ENCODE results near the gene PREB.

The PREB gene

DNA sequence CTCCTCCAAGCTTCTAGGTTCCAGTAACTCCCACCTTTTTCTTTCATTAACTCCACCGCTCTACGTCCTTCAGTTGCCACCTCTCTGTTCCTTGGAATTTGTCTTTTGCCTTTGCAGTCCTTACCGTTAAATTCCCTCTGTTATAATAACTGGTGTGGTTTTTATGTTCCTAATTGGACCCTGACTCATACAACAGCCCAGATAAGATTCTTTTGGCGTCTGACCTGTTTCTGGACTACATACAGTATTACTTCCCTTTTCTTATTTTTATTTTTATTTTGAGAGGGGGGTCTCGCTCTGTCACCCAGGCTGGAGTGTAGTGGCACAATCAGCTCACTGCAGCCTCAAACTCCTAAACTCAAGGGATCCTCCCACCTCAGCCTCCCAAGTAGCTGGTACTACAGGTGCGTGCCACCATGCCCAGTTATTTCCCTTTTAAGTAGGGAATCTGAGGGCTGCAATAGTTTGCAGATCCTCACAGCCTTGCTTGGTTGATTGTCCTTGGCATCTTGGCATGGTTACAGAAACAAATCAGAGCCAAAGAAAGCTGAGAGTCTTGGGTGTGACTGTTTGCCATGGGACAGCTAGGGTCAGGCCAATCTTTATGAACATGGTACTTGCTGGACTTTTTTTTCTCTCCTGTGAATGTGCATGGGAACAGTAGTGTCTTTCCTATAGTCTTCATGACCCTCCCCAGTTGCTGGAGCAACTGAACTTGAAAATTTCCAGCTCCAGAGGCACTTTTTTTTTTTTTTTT lies 36.3 kb upstream of the PREB start:
- TF ChIP-seq TEAD4 (IDR thresholded peaks at IDR 0.05): no peak
- TF ChIP-seq, protein P1, sequence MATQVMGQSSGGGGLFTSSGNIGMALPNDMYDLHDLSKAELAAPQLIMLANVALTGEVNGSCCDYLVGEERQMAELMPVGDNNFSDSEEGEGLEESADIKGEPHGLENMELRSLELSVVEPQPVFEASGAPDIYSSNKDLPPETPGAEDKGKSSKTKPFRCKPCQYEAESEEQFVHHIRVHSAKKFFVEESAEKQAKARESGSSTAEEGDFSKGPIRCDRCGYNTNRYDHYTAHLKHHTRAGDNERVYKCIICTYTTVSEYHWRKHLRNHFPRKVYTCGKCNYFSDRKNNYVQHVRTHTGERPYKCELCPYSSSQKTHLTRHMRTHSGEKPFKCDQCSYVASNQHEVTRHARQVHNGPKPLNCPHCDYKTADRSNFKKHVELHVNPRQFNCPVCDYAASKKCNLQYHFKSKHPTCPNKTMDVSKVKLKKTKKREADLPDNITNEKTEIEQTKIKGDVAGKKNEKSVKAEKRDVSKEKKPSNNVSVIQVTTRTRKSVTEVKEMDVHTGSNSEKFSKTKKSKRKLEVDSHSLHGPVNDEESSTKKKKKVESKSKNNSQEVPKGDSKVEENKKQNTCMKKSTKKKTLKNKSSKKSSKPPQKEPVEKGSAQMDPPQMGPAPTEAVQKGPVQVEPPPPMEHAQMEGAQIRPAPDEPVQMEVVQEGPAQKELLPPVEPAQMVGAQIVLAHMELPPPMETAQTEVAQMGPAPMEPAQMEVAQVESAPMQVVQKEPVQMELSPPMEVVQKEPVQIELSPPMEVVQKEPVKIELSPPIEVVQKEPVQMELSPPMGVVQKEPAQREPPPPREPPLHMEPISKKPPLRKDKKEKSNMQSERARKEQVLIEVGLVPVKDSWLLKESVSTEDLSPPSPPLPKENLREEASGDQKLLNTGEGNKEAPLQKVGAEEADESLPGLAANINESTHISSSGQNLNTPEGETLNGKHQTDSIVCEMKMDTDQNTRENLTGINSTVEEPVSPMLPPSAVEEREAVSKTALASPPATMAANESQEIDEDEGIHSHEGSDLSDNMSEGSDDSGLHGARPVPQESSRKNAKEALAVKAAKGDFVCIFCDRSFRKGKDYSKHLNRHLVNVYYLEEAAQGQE (IDR thresholded peaks at IDR 0.05; ENCODE audit: low read depth): no peak
- no peak for TF ChIP-seq TCF12 (IDR thresholded peaks at IDR 0.05; ENCODE audit: low read depth)
- TF ChIP-seq EP300 (IDR thresholded peaks at IDR 0.05; ENCODE audit: borderline replicate concordance): no peak
- no peak for TF ChIP-seq TAF1 (IDR thresholded peaks at IDR 0.05; ENCODE audit: low read depth)
- TF ChIP-seq, protein P2, sequence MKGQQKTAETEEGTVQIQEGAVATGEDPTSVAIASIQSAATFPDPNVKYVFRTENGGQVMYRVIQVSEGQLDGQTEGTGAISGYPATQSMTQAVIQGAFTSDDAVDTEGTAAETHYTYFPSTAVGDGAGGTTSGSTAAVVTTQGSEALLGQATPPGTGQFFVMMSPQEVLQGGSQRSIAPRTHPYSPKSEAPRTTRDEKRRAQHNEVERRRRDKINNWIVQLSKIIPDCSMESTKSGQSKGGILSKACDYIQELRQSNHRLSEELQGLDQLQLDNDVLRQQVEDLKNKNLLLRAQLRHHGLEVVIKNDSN (IDR thresholded peaks at IDR 0.05): no peak
- no peak for TF ChIP-seq ZBTB7A (IDR thresholded peaks at IDR 0.05; ENCODE audit: low read depth)

GRCh38 chr2:27164960-27165763 lies 30.7 kb upstream of the PREB start:
- TF ChIP-seq YY1 (IDR thresholded peaks at IDR 0.05; ENCODE audit: low read depth) (no peak), MAX (IDR thresholded peaks at IDR 0.05) (no peak), EGR1 (IDR thresholded peaks at IDR 0.05) (no peak), TCF12 (IDR thresholded peaks at IDR 0.05; ENCODE audit: low read depth) (no peak), CREB1 (IDR thresholded peaks at IDR 0.05; ENCODE audit: low read depth) (no peak), TAF1 (IDR thresholded peaks at IDR 0.05; ENCODE audit: low read depth) (no peak), RAD21 (IDR thresholded peaks at IDR 0.05; ENCODE audit: low read depth) (no peak), TEAD4 (IDR thresholded peaks at IDR 0.05) (no peak), CEBPB (IDR thresholded peaks at IDR 0.05) (no peak), ZBTB7A (IDR thresholded peaks at IDR 0.05; ENCODE audit: low read depth) (no peak), NFIC (IDR thresholded peaks at IDR 0.05) (no peak)
- TF ChIP-seq, protein P1 (IDR thresholded peaks at IDR 0.05; ENCODE audit: low read depth): no peak
- TF ChIP-seq, protein P2 (IDR thresholded peaks at IDR 0.05): no peak

GRCh38 chr2:27162151-27163121 lies 28.0 kb upstream of the PREB start:
- no peak for TF ChIP-seq MAX (IDR thresholded peaks at IDR 0.05)
- no peak for TF ChIP-seq ZBTB7A (IDR thresholded peaks at IDR 0.05; ENCODE audit: low read depth)
- TF ChIP-seq EP300 (IDR thresholded peaks at IDR 0.05; ENCODE audit: borderline replicate concordance): no peak
- TF ChIP-seq YY1 (IDR thresholded peaks at IDR 0.05; ENCODE audit: low read depth): no peak
- TF ChIP-seq CREB1 (IDR thresholded peaks at IDR 0.05; ENCODE audit: low read depth): no peak
- TF ChIP-seq NFIC (IDR thresholded peaks at IDR 0.05): no peak
- TF ChIP-seq EGR1 (IDR thresholded peaks at IDR 0.05): no peak
- TF ChIP-seq, protein P2 (IDR thresholded peaks at IDR 0.05): no peak
- TF ChIP-seq TCF12 (IDR thresholded peaks at IDR 0.05; ENCODE audit: low read depth): no peak
- TF ChIP-seq TEAD4 (IDR thresholded peaks at IDR 0.05): no peak
- no peak for TF ChIP-seq CEBPB (IDR thresholded peaks at IDR 0.05)
- no peak for TF ChIP-seq RAD21 (IDR thresholded peaks at IDR 0.05; ENCODE audit: low read depth)
- no peak for TF ChIP-seq FOXM1 (IDR thresholded peaks at IDR 0.05; ENCODE audit: borderline replicate concordance, low read depth)

DNA sequence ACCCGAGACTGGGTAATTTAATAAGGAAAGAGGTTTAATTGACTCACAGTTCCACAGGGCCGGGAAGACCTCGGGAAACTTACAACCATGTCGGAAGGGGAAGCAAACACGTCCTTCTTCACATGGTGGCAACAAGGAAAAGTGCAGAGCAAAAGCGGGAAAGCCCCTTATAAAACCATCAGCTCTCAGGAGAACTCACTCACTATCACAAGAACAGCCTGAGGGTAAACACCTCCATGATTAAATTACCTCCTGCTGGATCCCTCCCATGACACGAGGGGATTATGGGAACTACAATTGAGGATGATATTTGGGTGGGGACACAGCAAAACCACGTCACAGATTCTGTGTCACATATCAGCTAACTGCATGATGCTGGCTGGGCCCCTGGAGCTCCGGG lies 25.8 kb upstream of the PREB start:
- TF ChIP-seq, protein P1 (IDR thresholded peaks at IDR 0.05; ENCODE audit: low read depth): no peak
- TF ChIP-seq RAD21 (IDR thresholded peaks at IDR 0.05; ENCODE audit: low read depth): no peak
- TF ChIP-seq CEBPB (IDR thresholded peaks at IDR 0.05): no peak
- TF ChIP-seq NFIC (IDR thresholded peaks at IDR 0.05): no peak
- TF ChIP-seq EGR1 (IDR thresholded peaks at IDR 0.05): no peak

All from Ishikawa (cell line).